ENCODE data around the gene TSPAN13. TPM values are rescaled to one million over a fixed set of nuclear protein-coding genes. Genes with fewer than 3 reads are reported as not detected.

Gene TSPAN13
- total RNA-seq, 1 donor from 2014 or later = 56.0 TPM

GRCh38 chr7:16773326-16773725 is 19.8 kb downstream of the TSPAN13 start:
- Histone ChIP-seq H2AFZ (ENCODE audit: low read depth, low read length) (no peak overlapping the region), H3K9ac (ENCODE audit: low read length) (no peak overlapping the region), H3K27me3 (ENCODE audit: insufficient read depth, low read length) (no peaks in the 10 kb centered on the region), H4K20me1 (ENCODE audit: insufficient read depth, low read length) (peaks cover 18% of the 10 kb centered on the region), H3K4me3 (ENCODE audit: insufficient read depth, low read depth, low read length) (no peak overlapping the region), H3K9me3 (ENCODE audit: insufficient read depth, low read depth, low read length) (no peaks in the 10 kb centered on the region), H3K4me2 (ENCODE audit: low read length) (no peak overlapping the region), H3K4me1 (ENCODE audit: insufficient read depth, low read length) (no peaks in the 10 kb centered on the region), H3K27ac (ENCODE audit: low read depth, low read length) (no peak overlapping the region), H3K36me3 (ENCODE audit: insufficient read depth, low read length) (no peaks in the 10 kb centered on the region), H3K79me2 (ENCODE audit: insufficient read depth, low read length) (peaks cover 35% of the 10 kb centered on the region)
- Mint-ChIP-seq H3K4me3 (ENCODE audit: unreplicated experiment) (no peak overlapping the region), H3K36me3 (ENCODE audit: low read depth, unreplicated experiment) (no peaks in the 10 kb centered on the region), H3K27ac (ENCODE audit: unreplicated experiment) (no peak overlapping the region), H3K27me3 (ENCODE audit: low read depth, unreplicated experiment) (no peaks in the 10 kb centered on the region), H3K4me1 (ENCODE audit: low read depth, unreplicated experiment) (peaks cover 8% of the 10 kb centered on the region), H3K9me3 (ENCODE audit: unreplicated experiment) (no peaks in the 10 kb centered on the region)
- no peak for DNase-seq (ENCODE audit: low read depth)
- no peak for TF ChIP-seq EZH2 (IDR thresholded peaks at IDR 0.05; ENCODE audit: insufficient read depth, low read length)
- no peak for TF ChIP-seq CTCF (IDR thresholded peaks at IDR 0.05; ENCODE audit: insufficient read depth, low read depth, low read length)
- FAIRE-seq = no peak

GRCh38 chr7:16773884-16774283 is 20.3 kb downstream of the TSPAN13 start:
- TF ChIP-seq EZH2 (IDR thresholded peaks at IDR 0.05; ENCODE audit: insufficient read depth, low read length) = no peak
- no peak for TF ChIP-seq CTCF (IDR thresholded peaks at IDR 0.05; ENCODE audit: insufficient read depth, low read depth, low read length)
- Histone ChIP-seq H3K4me1 (ENCODE audit: insufficient read depth, low read length) (no peaks in the 10 kb centered on the region), H3K9ac (ENCODE audit: low read length) (no peak overlapping the region), H3K9me3 (ENCODE audit: insufficient read depth, low read depth, low read length) (no peaks in the 10 kb centered on the region), H4K20me1 (ENCODE audit: insufficient read depth, low read length) (peaks cover 18% of the 10 kb centered on the region), H3K27ac (ENCODE audit: low read depth, low read length) (no peak overlapping the region), H3K36me3 (ENCODE audit: insufficient read depth, low read length) (no peaks in the 10 kb centered on the region), H3K4me3 (ENCODE audit: insufficient read depth, low read depth, low read length) (no peak overlapping the region), H3K4me2 (ENCODE audit: low read length) (no peak overlapping the region), H3K27me3 (ENCODE audit: insufficient read depth, low read length) (no peaks in the 10 kb centered on the region), H2AFZ (ENCODE audit: low read depth, low read length) (no peak overlapping the region), H3K79me2 (ENCODE audit: insufficient read depth, low read length) (peaks cover 37% of the 10 kb centered on the region)
- no peak for FAIRE-seq
- DNase-seq (ENCODE audit: low read depth) = no peak
- H3K27me3 Mint-ChIP-seq (ENCODE audit: low read depth, unreplicated experiment) = no peaks in the 10 kb centered on the region
- H3K9me3 Mint-ChIP-seq (ENCODE audit: unreplicated experiment) = no peaks in the 10 kb centered on the region
- no peak overlapping the region for H3K27ac Mint-ChIP-seq (ENCODE audit: unreplicated experiment)
- peaks cover 8% of the 10 kb centered on the region for H3K4me1 Mint-ChIP-seq (ENCODE audit: low read depth, unreplicated experiment)
- H3K36me3 Mint-ChIP-seq (ENCODE audit: low read depth, unreplicated experiment) = no peaks in the 10 kb centered on the region
- no peak overlapping the region for H3K4me3 Mint-ChIP-seq (ENCODE audit: unreplicated experiment)

DNA sequence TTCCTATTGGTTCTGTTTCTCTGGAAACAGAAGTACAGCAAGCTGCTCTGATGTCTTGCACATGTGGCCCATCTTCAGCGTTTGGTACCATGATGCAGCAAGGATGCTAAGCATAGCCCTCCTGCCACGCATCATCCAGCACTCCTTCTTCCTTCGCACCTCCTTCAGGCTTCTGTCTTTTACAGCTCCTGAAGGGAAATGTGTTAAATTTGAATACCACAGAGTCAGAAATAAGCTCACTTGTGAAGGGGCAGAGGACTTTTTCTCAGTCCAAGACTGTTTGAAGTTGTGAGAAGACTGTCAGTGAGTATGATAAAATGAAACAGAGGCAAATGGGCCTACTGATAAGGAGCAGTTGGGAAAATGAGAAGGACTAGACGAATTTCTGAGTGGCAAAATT is 20.7 kb downstream of the TSPAN13 start:
- Histone ChIP-seq H3K27me3 (ENCODE audit: insufficient read depth, low read length) (no peaks in the 10 kb centered on the region), H3K9me3 (ENCODE audit: insufficient read depth, low read depth, low read length) (no peaks in the 10 kb centered on the region), H3K36me3 (ENCODE audit: insufficient read depth, low read length) (no peaks in the 10 kb centered on the region), H3K79me2 (ENCODE audit: insufficient read depth, low read length) (peaks cover 37% of the 10 kb centered on the region), H4K20me1 (ENCODE audit: insufficient read depth, low read length) (peaks cover 18% of the 10 kb centered on the region), H3K4me3 (ENCODE audit: insufficient read depth, low read depth, low read length) (no peak overlapping the region), H2AFZ (ENCODE audit: low read depth, low read length) (no peak overlapping the region), H3K9ac (ENCODE audit: low read length) (no peak overlapping the region), H3K4me2 (ENCODE audit: low read length) (no peak overlapping the region), H3K27ac (ENCODE audit: low read depth, low read length) (no peak overlapping the region), H3K4me1 (ENCODE audit: insufficient read depth, low read length) (no peaks in the 10 kb centered on the region)
- DNase-seq (ENCODE audit: low read depth) = no peak
- no peak for FAIRE-seq
- no peaks in the 10 kb centered on the region for H3K9me3 Mint-ChIP-seq (ENCODE audit: unreplicated experiment)
- no peak overlapping the region for H3K27ac Mint-ChIP-seq (ENCODE audit: unreplicated experiment)
- H3K27me3 Mint-ChIP-seq (ENCODE audit: low read depth, unreplicated experiment) = no peaks in the 10 kb centered on the region
- H3K4me3 Mint-ChIP-seq (ENCODE audit: unreplicated experiment) = no peak overlapping the region
- H3K4me1 Mint-ChIP-seq (ENCODE audit: low read depth, unreplicated experiment) = peaks cover 8% of the 10 kb centered on the region
- TF ChIP-seq CTCF (IDR thresholded peaks at IDR 0.05; ENCODE audit: insufficient read depth, low read depth, low read length) = no peak
- no peak for TF ChIP-seq EZH2 (IDR thresholded peaks at IDR 0.05; ENCODE audit: insufficient read depth, low read length)
- no peaks in the 10 kb centered on the region for H3K36me3 Mint-ChIP-seq (ENCODE audit: low read depth, unreplicated experiment)
